HG03469 (cell line): ENCODE measurements around the gene R3HDM4.
"Not testable (repeated sequence)": the region's sequence is repeated elsewhere in the genome, so short reads cannot be mapped to it uniquely, and the experiment has no call there.

Source experiments
- ATAC-seq: cut with Tn5 transposase; IDR thresholded peaks from one replicate; pipeline ENCODE4 v1.9.1; 2021; ENCODE audit warnings: mild to moderate bottlenecking, moderate library complexity, moderate number of reproducible peaks; ENCODE audit not compliant: unreplicated experiment

R3HDM4 gene

DNA sequence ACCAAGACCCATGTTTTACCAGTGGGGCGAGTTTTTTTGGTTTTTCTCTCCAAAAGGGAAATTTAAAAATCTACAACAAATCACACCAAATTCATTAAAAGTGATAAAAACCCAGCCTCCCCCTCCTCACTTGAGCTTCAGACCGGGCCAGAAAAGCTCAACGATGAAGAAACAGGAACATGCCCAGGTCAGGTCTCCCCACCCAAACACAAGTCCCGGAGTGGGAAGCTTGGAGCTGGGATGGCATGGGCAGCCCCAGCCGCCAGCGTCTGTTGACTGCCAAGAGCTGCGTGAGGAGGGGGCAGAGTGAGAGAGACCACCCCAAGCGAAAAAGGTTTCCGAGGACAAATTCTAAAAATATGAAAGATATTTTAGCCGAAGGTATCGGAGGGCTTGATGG lies 16.0 kb downstream of the R3HDM4 start:
- ATAC-seq: no peak

DNA sequence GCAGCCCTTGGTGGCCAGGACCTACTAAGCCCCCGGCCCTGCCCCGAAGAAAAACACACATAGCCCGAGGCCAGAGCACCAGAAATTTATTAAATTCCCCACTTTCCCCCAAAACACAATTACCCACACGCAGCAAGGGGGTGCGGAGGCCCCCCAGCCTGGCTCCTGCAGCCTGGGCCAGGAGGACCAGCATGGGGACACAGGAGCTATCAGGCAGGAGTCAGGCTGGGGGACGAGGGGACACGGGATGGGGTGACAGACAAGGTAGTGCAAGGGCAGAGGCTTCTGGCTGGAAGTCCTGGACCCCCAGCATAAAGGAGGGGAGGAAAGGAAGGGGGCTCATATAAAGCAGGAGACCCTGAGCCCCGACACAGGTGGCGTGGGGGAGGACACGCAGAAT lies 16.6 kb downstream of the R3HDM4 start:
- ATAC-seq: no peak

DNA sequence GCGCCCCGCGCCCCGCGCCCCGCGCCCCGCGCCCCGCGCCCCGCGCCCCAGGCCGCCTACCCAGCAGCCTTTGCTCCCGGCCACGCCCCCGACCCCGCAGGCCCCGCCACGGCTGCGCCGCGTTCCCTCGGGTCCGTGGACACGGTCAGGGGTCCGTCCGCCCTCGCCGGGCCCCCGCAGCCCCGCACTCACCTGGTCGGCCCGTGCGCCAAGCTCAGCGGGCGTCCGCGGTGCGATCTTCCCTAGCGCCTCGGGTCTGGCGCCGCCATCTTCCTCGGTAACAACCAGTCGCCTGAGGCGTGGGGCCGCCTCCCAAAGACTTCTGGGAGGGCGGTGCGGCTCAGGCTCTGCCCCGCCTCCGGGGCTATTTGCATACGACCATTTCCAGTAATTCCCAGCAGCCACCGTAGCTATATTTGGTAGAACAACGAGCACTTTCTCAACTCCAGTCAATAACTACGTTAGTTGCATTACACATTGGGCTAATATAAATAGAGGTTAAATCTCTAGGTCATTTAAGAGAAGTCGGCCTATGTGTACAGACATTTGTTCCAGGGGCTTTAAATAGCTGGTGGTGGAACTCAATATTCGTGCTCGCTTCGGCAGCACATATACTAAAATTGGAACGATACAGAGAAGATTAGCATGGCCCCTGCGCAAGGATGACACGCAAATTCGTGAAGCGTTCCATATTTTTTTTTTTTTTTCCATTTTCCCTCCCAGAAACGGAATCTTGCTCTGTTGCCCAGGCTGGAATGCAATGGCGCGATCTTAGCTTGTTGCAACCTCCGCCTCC lies 19.9 kb downstream of the R3HDM4 start, which contains the start of the genes MED16 and RNU6-9:
Gene MED16 (minus strand): TSS at position 294 of the 796 bp plus-strand sequence. CDS start 2,056 bp downstream, outside the sequence.
Gene RNU6-9 (plus strand): TSS at position 591 of the 796 bp plus-strand sequence.
- ATAC-seq: peak; percentile 55

DNA sequence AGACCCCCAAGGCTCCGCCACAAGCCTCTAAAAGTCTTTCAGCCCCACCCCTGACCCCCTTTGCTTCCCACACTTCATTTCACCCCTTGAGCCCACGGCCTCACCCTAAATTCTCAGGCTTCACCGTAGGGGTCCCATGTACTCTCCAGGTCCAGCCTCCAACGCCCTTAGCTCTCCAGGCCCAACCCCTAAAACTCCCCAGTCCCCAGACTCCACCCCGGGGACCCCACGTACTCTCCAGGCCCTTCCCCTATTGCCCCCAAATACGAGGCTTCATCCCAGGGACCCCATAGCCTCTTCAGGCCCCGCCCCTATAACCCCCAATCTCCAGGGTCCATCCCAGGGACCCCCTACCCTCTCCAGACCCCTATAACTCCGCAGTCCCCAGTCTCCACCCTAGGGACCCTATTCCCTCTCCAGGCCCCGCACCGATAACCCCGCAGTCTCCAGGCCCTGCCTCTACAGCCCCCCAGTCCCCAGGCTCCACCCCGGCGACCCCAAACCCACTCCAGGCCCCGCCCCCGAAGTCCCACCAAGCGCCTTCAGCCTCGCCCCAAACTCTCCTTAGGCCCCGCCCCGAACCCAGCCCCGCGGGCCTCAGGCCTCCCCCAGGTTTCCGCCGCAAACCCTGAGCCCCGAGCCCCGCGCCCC lies 20.7 kb downstream of the R3HDM4 start:
- no peak for ATAC-seq

DNA sequence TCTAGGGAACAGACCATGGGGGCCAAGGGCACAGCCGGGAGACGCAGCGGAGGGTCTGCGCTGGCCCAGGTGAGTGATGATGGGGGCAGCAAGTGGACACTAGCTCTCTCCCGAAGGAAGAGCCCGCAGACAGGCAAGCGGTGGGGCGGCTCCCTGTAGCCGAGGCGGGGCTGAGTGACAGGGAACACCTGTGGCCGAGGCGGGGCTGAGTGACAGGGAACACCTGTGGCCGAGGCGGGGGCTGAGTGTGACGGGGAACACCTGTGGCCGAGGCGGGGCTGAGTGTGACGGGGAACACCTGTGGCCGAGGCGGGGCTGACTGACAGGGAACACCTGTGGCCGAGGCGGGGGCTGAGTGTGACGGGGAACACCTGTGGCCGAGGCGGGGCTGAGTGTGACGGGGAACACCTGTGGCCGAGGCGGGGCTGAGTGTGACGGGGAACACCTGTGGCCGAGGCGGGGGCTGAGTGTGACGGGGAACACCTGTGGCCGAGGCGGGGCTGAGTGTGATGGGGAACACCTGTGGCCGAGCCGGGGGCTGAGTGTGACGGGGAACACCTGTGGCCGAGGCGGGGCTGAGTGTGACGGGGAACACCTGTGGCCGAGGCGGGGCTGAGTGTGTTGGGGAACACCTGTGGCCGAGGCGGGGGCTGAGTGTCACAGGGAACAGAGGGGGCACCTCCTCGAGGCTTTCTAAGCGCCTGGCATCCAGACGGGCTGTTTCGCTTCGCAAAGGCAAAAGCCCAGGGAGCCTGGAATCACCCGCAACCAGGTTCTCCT lies 21.4 kb downstream of the R3HDM4 start:
- not testable (repeated sequence) for ATAC-seq

DNA sequence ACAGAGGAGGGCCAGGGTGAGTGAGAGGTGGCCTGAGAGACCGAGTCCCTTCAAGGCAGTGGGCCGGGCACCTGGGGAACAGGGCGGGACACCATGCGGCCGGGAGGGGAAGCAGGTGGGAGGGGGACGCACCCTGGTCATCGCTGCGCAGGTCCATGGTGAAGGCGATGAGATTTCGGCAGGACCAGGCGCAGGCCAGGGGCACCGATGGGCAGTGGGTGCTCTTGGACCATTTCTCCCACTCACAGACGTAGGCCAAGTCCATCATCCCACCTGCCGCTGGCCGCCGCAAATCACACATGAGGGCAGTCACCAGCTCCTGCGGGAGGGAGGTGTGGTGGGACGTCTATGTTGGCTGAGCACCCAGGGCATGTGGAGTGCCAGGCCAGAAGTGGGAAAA lies 22.2 kb downstream of the R3HDM4 start:
- no peak for ATAC-seq

DNA sequence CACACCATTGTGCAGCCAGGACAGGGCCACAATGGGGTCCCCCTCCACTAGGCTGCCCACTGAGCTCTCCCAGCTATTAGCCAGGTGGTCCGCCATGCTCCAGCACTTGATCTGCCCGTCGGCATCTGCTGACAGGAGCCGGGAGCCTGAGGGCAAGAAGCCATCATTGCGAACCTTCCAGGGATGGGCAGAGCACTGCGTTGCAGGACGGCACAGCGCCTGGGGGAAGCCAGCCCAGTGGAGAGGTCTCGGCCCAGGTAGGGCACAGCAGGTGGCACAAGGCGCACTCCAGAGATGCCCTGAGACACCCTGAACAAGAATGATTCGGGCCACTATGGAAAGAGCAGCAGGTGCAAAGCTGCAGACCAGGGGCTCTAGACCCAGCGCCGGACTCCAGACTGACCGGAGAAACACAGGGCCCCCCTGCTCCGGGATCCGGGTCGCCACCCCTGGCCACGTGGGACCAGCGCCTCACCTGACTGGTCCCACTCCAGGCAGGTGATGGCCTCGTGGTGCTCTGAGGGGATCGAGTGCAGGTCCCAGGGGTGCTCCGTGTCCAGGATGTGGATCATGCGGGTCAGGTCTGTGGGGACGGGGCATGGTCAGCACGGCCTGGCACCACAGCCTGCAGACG lies 23.2 kb downstream of the R3HDM4 start:
- ATAC-seq: no peak

DNA sequence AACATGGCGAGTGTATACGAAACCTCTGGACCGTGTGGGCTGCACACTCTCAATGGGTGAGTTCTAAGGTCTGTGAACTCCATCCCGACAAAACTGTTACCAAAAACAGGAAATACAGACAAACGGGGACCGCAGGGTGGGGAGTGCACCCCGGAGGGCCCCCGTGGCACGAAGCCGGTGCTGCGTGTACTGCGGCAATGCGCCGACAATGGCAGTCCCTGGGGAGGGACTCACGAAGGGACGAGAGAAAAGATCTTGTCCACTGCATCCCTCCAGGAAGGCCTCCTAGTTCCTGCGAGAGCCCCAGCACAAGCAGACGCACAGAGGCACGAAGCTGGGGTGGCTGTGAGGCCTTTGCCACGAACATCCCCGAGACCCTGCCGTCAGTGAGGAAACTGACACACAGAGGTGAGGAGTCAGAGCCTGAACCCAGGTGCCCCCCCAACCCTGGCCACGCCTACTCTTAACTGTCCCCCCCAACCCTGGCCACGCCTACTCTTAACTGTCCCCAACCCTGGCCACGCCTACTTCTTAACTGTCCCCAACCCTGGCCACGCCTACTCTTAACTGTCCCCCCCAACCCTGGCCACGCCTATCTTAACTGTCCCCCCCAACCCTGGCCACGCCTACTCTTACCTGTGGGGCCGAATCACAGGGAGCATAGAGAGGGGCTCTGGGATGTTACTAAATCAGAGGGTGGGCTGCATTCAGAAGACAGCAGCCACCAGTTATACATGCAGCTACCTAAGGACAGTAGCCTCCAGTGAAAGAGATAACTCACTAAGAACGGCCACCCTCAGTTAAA lies 24.2 kb downstream of the R3HDM4 start:
- ATAC-seq: no peak

DNA sequence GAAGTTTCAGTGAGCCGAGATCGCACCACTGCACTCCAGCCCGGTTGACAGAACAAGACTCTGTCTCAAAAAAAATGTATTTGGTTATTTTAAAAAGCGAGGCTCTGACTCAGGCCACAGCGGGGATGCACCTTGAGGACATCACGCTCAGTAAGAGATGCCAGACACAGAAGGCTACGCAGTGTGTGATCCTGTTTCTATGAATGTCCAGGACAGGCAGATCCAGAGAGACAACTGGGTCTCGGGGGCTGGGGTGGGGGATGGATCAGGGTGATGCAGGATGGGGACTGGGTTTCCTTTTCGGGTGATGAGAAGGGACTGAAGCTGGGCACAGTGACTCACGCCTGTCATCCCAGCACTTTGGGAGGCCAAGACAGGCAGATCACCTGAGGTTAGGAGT lies 25.4 kb downstream of the R3HDM4 start:
- ATAC-seq: no peak

DNA sequence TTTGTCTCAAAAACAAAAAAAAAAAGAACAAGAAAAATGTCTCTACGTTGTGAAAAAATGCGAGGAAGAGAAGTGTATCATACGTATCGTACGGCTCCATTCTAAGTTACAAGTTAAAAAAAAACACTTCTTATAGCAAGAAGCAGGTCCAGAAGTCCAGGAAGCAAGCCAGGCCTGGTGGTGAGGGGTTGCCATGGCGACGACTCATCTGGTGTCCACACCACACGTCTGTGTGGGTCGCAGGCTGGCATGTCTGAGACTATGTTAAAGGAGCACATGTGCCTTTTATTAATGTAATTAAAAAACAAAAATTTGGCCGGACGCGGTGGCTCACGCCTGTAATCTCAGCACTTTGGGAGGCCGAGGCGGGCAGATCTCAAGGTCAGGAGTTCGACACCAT lies 25.9 kb downstream of the R3HDM4 start:
- ATAC-seq: no peak

DNA sequence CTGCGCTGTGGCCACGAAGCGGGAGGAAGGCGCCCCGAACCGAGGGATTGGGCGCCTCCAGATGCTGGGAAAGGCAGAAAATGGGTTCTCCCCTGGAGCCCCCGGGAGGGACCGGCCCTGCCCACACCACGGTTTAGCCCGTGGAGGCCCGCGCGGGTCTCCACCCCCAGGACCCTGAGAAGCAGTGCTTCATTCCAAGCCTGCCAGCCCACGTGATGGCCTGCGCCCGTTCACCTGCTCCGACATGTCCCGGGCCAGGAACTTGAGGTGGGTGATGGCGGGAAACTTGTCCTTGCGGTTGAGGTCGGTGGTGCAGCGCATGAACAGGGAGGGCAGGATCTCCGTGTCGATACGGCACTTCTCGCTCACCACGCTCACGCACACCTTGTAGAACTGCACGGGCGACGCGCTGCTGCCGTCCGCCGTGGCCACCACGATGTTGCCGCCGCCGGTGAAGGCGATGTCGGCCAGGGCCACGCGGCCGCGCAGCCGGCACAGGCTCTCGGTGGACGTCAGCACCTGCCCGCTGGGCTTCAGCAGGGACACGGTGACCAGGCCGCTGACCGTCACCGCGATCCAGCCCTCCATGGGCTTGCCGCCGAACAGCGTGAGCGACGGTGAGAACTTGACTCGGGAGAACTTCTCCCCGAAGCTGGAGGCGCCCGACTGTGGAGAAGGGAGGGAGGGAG lies 27.3 kb downstream of the R3HDM4 start:
- no peak for ATAC-seq

DNA sequence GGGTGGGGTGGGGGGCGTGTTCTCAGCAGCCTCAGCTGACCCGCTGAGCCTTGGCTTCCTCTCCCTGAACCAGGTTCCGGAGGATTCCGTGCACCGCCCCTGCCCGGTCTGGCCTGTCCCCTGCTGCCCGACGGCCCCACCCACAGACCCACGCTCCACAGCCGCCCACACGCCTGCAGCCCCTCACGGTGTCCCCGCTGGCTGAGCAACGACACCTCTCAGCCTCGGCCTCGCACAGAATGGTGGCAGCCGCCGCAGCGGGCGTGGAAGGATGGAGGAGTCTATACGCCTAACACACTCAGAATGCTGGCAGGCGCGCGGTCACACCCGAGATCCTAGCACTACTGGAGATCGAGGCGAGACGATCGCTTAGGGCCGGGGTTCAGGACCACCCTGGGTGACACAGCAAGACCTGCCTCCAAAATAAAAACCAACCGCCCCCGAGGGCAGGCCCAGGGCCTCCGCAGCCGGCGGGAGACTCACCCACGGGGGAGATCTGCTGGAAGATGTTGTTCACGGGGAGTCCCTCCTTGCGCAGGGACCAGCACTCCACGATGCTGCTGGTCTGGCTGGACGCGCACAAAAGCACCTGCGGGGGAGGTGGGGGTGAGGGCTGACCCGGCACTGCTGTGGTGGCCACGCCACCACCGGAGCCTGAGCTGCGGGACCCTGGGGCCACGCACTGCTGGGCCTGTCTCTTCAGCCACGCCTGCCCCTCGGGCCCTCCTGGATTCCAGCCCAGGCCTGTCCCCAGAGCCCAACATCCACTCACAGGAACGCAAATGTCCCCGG lies 28.4 kb downstream of the R3HDM4 start:
- no peak for ATAC-seq

DNA sequence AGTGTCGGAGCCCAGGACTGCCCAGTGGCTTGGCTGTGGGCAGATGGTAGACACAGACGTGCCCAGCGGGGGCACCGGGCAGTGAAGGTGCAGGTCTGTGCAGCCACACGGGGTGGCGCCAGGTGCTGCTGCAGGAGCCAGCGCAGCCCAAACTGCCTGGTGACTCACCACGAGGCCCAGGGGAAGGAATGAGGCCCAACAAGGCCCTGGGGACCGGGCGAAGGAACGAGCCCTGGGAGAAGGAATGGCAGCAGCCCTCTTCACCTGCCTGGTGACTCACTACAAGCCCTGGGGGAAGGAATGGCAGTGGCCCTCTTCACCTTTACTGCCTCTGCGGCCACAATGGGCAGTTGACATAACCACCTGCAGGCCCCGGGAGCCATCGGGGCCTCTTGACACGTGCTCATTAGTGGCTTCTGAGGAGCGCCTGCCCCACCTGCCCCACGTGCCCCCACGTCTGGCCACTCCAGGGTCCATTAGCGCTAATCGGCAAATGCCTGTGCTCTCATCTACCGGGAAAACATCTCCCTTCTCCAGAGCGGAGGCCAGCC lies 29.3 kb downstream of the R3HDM4 start:
- ATAC-seq: no peak

DNA sequence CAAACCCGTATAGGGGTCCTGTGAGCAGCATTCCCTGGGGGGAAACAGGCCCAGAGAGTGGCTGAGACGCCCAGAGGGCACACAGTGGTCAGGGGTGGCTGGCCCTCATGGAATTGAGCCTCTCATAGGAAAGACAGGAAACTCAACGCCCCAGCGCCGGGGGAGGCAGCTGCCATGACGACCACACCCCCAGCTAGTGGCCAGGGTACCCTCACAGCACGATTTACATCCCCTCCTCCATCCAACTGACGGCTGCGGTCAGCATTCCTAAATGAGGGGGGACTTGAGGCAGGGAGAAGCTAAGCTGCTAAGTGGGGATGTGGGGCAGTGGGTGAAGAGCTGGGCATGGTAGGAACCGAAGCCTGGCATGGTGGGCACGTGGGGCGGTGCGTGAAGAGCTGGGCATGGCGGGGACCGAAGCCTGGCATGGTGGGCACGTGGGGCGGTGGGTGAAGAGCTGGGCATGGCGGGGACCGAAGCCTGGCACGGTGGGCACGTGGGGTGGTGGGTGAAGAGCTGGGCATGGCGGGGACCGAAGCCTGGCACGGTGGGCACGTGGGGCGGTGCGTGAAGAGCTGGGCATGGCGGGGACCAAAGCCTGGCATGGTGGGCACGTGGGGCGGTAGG lies 30.0 kb downstream of the R3HDM4 start:
- ATAC-seq: no peak

DNA sequence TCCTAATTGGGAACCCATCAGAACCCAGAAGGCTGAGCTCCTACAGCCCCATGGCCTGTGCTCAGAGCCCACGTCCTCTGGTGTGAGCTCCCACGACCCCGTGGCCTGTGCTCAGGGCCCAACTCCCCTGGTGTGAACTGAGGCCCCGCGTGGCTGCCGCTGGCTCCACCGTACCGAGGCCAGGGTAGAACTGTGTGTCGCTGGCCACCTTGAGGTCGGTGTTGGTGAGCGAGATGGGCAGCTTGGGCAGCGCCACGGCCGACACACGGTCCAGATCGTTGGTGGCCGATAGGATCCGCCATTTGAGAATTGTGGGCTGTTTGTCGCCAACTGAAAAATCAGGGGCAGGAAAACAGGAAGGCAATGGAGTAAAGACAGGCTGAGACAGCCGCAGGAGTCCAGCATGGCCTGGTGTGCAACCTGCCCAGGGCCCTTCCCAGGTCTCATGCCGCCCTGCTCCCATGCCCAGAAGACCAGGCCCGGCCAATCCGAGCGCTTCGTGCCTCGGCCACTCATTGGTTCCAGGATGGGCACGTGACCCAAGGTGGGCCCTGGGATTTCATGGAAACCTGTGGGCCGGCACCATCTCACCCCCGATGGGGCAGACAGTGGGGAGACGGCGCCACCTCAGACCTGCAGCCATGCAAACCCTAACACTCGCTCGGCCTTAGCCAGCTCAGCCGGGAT lies 31.5 kb downstream of the R3HDM4 start:
- no peak for ATAC-seq

DNA sequence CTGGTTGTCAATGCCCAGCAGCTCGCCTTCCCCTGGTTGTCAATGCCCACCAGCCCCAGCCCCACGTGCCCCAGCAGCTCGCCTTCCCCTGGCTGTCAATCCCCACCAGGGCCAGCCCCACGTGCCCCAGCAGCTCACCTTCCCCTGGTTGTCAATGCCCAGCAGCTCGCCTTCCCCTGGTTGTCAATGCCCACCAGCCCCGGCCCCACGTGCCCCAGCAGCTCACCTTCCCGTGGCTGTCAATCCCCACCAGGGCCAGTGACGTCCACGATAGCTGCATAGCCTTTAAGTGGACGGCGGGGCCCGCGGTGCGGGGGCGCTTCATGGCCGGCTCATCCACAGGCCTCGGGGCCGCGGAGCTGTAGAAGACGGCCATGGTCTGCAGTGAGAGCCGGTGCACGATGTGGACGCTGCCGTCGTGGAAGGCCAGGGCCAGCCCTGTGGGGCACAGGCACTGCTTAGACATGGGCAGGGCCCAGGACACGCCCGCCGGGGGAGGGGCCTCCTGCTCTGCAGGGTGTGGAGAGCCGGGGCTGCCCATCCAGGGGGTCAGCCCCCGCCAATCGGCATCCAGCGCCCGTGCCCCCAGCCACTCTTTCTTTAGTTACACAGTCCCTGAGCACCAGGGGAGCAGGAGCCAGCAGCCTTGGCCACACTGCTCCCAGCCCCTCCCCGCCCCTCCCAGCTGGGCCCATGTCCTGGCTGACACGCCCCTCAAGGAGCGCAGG lies 33.1 kb downstream of the R3HDM4 start:
- ATAC-seq: no peak
